Gastrocnemius medialis (tissue), 4 donors: ENCODE data around the gene NEDD4L. TPM values are rescaled to one million over a fixed set of nuclear protein-coding genes. Genes with fewer than 3 reads are reported as not detected.

ENCODE experiments used
- ATAC-seq, 2 donors: fragments of 150-250 bp; one replicate each; pipeline ENCODE4 v1.9.1; 2016
- DNase-seq, 2 donors: peaks; one replicate each; pipeline ENCODE4 v3.0.0-alpha.2; 2019
- H3K27ac ChIP-seq, 4 donors: fragments of 200-600 bp; sonication (generic); 1 replicate in 1 of 4; 2 replicates in 3 of 4; pipeline ENCODE4 v1.5.1; 2016 to 2018; ENCODE audit warnings: mild to moderate bottlenecking in 2 of 4, moderate library complexity in 1 of 4
- H3K27me3 ChIP-seq, 3 donors: fragments of 200-600 bp; sonication (generic) in 2 of 3; 1 replicate in 1 of 3; 2 replicates in 2 of 3; pipeline versions ENCODE4 v1.5.1 to v1.6.0; 2016 to 2019; ENCODE audit warnings: mild to moderate bottlenecking in 1 of 3, moderate library complexity in 1 of 3
- H3K36me3 ChIP-seq, 2 donors: fragments of 200-600 bp; sonication (generic) in 1 of 2; one replicate each; pipeline ENCODE4 v1.5.1; 2017 to 2018
- H3K4me1 ChIP-seq, 2 donors: fragments of 200-600 bp; sonication (generic) in 1 of 2; one replicate each; pipeline ENCODE4 v1.5.1; 2016 to 2017; ENCODE audit warnings: mild to moderate bottlenecking in 2 of 2
- H3K4me3 ChIP-seq, 4 donors: fragments of 200-600 bp; sonication (generic) in 3 of 4; 1 replicate in 1 of 4; 2 replicates in 3 of 4; pipeline ENCODE4 v1.5.1; 2016 to 2019; ENCODE audit warnings: mild to moderate bottlenecking in 2 of 4
- H3K9me3 ChIP-seq, 3 donors: fragments of 200-600 bp; sonication (generic) in 2 of 3; 1 replicate in 1 of 3; 2 replicates in 2 of 3; pipeline ENCODE4 v1.5.1; 2016 to 2019
- POLR2A ChIP-seq, 2 donors: fragments of 450-650 bp; IDR thresholded peaks; one replicate each; pipeline ENCODE4 v1.6.1; 2017; ENCODE audit warnings: antibody characterized with exemption in 2 of 2, mild to moderate bottlenecking in 2 of 2, moderate library complexity in 2 of 2
- in situ Hi-C, 4 donors: fragments of 200-750 bp; cut with MboI; loops; one replicate each; pipeline versions ENCODE4 v1.15.0 to v1.8.0; 2017; ENCODE audit warnings: low sequenced_read_pairs in 4 of 4
- intact Hi-C: fragments of 100-400 bp; cut with DNase I; formaldehyde crosslinking; loops from one replicate; pipeline ENCODE4 v1.15.1; 2023; ENCODE audit warnings: low total_unique reads
- total RNA-seq, 4 donors: library from RNA; depleted of rRNA; stranded (reverse); fragments of >200 nt; gene quantifications; one replicate each; pipeline versions ENCODE4 v1.1.0 to v1.2.3, GENCODE V29; 2016
- TF ChIP-seq, protein P1 (sequence below), 5 experiments: fragments of 450-650 bp in 3 of 5; fragments of 200-600 bp in 2 of 5; sonication (generic) in 2 of 5; IDR thresholded peaks in 4 of 5; conservative IDR thresholded peaks in 1 of 5; 1 replicate in 4 of 5; 2 replicates in 1 of 5; pipeline ENCODE4 v1.5.1; 2016 to 2019; ENCODE audit warnings: antibody characterized with exemption in 5 of 5, mild to moderate bottlenecking in 3 of 5, moderate library complexity in 3 of 5

The NEDD4L gene
- total RNA-seq, 4 donors from 2014 or later, result 27.4 to 81.5 (median 51.5) TPM

- in situ Hi-C loops (no loop called here), intact Hi-C loops (no loop called here)
- H3K27ac ChIP-seq, result peak overlapping the region; percentile 56 to 82 (median 59)
- H3K36me3 ChIP-seq, result no peaks in the 10 kb centered on the region
- H3K9me3 ChIP-seq, result no peaks in the 10 kb centered on the region
- no peak for TF ChIP-seq POLR2A (IDR thresholded peaks at IDR 0.05)
- TF ChIP-seq, protein P1, sequence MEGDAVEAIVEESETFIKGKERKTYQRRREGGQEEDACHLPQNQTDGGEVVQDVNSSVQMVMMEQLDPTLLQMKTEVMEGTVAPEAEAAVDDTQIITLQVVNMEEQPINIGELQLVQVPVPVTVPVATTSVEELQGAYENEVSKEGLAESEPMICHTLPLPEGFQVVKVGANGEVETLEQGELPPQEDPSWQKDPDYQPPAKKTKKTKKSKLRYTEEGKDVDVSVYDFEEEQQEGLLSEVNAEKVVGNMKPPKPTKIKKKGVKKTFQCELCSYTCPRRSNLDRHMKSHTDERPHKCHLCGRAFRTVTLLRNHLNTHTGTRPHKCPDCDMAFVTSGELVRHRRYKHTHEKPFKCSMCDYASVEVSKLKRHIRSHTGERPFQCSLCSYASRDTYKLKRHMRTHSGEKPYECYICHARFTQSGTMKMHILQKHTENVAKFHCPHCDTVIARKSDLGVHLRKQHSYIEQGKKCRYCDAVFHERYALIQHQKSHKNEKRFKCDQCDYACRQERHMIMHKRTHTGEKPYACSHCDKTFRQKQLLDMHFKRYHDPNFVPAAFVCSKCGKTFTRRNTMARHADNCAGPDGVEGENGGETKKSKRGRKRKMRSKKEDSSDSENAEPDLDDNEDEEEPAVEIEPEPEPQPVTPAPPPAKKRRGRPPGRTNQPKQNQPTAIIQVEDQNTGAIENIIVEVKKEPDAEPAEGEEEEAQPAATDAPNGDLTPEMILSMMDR (IDR thresholded peaks at IDR 0.05 in 4 of 5, conservative IDR thresholded peaks at IDR 0.05 in 1 of 5), result no peak
- ATAC-seq (peak; percentile 62 to 87), DNase-seq (no peak)
- H3K4me3 ChIP-seq, result no peak overlapping the region
- peaks cover 82 to 83% of the 10 kb centered on the region in 2 donors for H3K4me1 ChIP-seq
- no peaks in the 10 kb centered on the region for H3K27me3 ChIP-seq
Observed at GRCh38 chr18:58299936-58300335, 255.9 kb downstream of the NEDD4L start.

DNA sequence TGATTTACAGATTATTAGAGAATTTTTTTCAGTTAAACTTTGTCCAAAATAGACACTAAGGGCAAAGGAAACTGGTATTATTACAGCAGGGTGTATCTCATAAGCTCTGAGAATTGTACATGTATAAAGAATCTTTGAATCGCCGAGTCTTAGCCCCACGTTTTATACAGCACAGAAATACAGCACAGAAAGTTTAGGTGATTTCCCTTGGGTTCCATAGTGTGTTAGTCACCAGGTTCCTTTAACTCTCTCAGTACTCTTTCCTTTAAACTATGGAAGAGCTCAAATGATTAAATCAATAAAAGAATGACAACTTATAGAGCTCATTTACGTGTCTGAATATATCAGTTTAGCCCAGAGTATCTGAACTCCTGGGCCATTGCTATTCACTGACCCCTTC is 256.8 kb downstream of the NEDD4L start:
- no peak for TF ChIP-seq POLR2A (IDR thresholded peaks at IDR 0.05)
- TF ChIP-seq, protein P1 (IDR thresholded peaks at IDR 0.05 in 4 of 5, conservative IDR thresholded peaks at IDR 0.05 in 1 of 5), result no peak

DNA sequence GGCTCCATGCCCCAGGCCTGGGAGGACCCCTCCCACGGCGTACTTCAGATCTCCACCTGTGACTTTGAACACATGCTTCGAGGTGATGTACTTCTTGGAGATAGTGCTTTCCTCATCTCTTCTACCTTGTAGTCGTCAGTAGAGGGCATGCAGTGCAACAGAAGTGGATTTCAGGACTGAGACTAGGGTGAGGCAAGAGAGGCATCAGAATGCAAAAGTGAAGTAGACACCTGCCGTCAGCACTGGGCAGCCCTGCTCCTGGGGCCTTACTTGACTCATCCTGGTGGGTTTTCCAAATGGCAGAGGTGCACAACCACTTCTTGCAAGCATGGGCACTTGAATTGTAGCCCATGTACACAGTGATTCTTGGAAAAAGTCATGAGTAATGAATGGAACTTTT is 258.8 kb downstream of the NEDD4L start:
- in situ Hi-C loops, result no loop called here
- peaks cover 0 to 9% (median 0%) of the 10 kb centered on the region in 3 donors for H3K9me3 ChIP-seq
- H3K4me1 ChIP-seq, result peaks cover 72 to 82% of the 10 kb centered on the region in 2 donors
- DNase-seq (peak in 1 of 2 donors; percentile 43), ATAC-seq (peak; percentile 12 to 80)
- no peaks in the 10 kb centered on the region for H3K27me3 ChIP-seq
- no peaks in the 10 kb centered on the region for H3K36me3 ChIP-seq
- intact Hi-C loops, result no loop called here
- H3K4me3 ChIP-seq, result no peak overlapping the region
- peak overlapping the region in 3 of 4 donors; percentile 14 to 82 (median 50) for H3K27ac ChIP-seq
- TF ChIP-seq POLR2A (IDR thresholded peaks at IDR 0.05), result no peak

More for the DNA sequence above, 256.8 kb downstream of the NEDD4L start:
- intact Hi-C loops, result no loop called here
- in situ Hi-C loops, result no loop called here
- no peak for ATAC-seq
- peaks cover 78 to 81% of the 10 kb centered on the region in 2 donors for H3K4me1 ChIP-seq
- peak overlapping the region in 2 of 4 donors; percentile 62 to 82 for H3K27ac ChIP-seq
- peaks cover 0 to 7% (median 0%) of the 10 kb centered on the region in 3 donors for H3K9me3 ChIP-seq
- DNase-seq, result no peak
- H3K27me3 ChIP-seq, result no peaks in the 10 kb centered on the region
- H3K36me3 ChIP-seq, result no peaks in the 10 kb centered on the region
- no peak overlapping the region for H3K4me3 ChIP-seq

GRCh38 chr18:58303363-58303762 is 259.3 kb downstream of the NEDD4L start:
- Histone ChIP-seq H3K9me3 (peaks cover 0 to 9% (median 0%) of the 10 kb centered on the region in 3 donors), H3K27ac (peak overlapping the region in 3 of 4 donors; percentile 14 to 82 (median 50)), H3K27me3 (no peaks in the 10 kb centered on the region), H3K4me3 (no peak overlapping the region), H3K4me1 (peaks cover 71 to 82% of the 10 kb centered on the region in 2 donors), H3K36me3 (no peaks in the 10 kb centered on the region)
- ATAC-seq (no peak), DNase-seq (no peak)
- intact Hi-C loops (no loop called here), in situ Hi-C loops (no loop called here)
- TF ChIP-seq, protein P1 (IDR thresholded peaks at IDR 0.05 in 4 of 5, conservative IDR thresholded peaks at IDR 0.05 in 1 of 5), result no peak
- TF ChIP-seq POLR2A (IDR thresholded peaks at IDR 0.05), result no peak

DNA sequence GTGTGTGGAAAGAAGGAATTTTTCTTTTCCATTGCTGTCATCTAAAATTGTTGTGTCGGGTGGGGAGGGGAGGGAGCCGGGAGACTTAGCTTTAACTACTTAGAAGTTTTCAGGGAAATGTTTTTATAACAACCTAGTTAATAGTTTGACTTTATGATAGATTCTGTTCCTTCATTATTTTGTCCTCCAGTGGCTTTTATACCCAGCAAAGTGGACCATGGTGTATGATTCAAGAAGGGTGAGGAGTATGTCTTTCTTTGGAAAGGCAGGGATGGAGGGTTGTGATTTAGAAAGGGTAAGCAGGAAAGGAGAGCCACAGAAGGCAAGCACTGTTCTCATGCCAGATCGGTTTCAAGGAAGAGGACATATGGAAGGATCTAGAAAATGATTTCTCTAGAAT is 261.8 kb downstream of the NEDD4L start:
- H3K36me3 ChIP-seq, result no peaks in the 10 kb centered on the region
- H3K4me3 ChIP-seq, result no peak overlapping the region
- ATAC-seq, result no peak
- peaks cover 0 to 9% (median 0%) of the 10 kb centered on the region in 3 donors for H3K9me3 ChIP-seq
- no peaks in the 10 kb centered on the region for H3K27me3 ChIP-seq
- in situ Hi-C loops (no loop called here), intact Hi-C loops (no loop called here)
- no peak for DNase-seq
- H3K4me1 ChIP-seq, result peaks cover 71 to 78% of the 10 kb centered on the region in 2 donors
- H3K27ac ChIP-seq, result peak overlapping the region in 2 of 4 donors; percentile 79 to 91
- TF ChIP-seq POLR2A (IDR thresholded peaks at IDR 0.05), result no peak
- TF ChIP-seq, protein P1 (IDR thresholded peaks at IDR 0.05 in 4 of 5, conservative IDR thresholded peaks at IDR 0.05 in 1 of 5), result no peak
